ENCODE results near the gene TRPC4.

TRPC4 gene

DNA sequence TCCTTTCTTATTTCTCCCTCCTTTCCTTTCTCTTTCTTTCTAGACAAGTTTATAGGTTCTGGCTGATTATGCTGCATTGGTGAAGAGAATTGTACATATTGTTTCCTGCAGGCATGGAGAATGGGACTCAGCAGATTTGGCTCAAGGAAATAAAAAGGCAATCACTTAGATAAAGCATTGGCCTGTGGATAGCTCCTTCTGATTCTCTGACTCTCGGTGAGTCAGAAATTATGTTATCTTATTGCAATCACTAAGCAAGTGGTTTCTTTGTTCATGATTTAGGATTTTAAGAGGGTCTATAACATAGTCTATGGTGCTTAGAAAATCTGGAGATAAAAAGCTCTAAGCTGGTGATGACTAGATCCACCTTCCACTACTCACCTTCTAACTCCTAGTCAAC is 217.0 kb downstream of the TRPC4 start:
- no peak for DNase-seq

DNA sequence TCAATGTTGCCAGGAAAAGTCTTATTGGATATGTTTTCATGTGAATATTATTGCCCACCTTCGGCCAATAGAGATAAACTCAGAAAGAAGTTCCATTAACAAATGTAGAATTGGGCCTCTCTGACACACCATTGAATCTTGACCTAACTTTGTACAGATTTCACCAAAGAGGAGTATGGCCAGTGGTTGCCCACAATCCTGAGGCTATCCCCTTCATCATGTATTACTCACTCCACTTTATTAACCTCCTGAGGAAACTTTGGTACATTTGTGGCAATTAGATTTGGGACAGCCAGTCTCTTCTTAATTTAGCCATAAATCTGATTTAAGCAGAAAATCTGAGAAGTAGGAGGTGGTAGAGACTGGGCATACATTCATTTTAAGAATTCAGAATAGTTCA is 217.7 kb downstream of the TRPC4 start:
- DNase-seq, result no peak

DNA sequence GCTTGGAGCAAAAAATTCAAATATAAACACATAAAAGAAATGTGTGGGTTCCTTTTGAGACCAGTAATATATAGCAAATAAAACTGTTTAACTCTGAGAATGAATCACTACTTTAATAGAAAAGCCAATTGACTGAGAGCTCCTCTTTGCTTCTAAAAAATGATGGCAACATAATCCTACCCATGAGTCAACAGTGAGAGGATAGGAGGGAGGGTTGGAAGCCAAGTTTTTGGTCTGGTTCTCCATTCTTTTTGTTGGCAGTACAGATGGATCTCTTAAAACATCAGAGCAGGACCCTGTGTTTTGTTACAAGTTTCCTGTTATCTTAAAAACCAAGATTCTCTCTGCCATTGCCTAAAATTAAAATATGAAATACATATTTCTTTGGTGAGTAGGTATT is 221.0 kb downstream of the TRPC4 start:
- DNase-seq, result no peak

DNA sequence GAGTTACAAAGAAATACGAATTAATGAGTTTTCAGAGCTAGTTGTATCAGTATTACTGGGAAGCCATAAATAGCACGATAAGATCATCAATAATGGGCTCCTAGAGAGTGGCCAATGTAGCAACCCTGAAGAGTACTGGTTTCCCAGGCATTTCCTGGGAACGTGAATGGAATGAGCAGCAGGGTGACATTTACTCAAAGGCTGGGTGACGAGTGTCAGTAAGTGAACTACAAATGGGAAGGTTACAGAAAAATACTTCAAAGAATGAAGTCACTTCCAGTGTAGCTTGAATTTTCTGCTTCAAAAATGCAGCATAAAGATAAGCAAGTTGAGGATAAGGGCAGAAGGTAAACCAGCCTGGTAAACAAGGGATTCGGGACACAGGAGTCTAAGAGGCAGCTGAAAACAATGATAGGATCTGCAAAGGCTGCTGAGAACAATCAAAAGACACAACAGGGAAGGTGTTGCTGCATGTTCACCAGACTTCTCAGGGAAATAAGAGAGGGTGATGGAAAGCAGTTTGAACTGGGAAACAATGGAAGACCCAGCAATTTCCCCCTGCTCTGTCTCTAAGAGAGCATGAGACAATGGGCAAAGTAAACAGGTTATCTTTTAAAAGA is 222.4 kb downstream of the TRPC4 start:
- no peak for DNase-seq

DNA sequence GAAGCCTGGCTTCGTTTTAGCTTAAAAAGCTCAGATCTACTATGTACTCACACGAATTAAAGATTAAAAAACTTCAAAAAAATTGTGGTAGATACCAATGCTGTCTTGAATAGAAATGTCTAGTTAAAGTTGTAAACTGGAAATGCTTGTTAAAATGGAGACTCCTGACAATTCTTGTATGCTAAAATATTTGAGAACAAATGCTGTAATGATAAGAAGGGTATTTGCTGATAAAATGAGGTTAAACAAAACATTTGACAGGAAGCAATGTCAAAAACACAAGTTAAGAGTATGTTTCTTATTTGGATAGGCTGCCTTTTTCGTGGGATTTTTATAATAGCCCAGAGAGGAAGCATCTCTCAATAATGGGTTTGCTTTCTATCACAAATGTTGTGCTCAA is 223.0 kb downstream of the TRPC4 start:
- DNase-seq, result no peak

DNA sequence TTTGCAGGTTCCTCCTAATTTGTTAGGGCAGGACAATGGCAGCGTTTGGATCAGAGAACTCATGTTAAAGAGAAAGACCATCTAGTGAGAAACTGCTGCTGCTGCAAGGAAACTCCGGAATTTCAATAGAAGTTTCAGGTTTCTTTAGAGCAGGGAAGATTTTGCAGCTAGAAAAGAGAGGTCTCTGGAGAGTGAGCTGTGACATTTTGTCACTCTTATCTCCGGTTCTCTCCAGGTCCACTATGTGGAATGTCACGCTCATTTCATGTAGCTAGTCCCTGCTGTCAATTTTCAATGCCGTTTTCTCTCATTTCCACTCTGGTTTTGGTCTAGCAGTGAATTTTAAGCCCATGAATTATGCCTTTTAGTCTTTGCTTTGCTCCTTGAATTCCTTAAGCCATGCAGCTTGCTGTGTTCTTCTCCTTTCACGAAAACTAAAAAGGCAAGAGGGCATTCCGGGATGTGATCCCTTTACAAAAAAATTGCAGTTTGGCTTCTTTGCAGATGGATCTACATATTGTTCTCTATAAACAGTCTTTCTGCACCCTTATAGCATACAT is 224.3 kb downstream of the TRPC4 start:
- DNase-seq, result no peak

DNA sequence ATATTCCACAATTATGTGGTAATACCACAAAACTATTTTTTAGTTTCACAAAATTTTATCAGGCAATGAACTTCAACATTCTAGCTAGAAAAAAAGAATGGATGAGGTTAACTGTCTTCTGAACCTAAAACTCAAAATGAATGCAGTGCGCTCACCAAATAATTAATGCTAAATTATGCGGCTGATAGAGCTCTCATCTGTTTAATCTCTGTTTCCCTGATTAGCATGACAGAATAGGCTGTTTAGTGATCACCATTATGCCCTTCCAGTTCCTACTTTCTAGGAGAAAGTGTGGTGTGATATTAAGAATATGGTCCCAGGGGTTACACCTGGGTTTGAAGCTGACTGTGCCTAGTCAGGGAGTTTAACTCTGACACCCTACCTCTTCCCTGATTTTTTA is 228.2 kb downstream of the TRPC4 start:
- DNase-seq, result no peak

DNA sequence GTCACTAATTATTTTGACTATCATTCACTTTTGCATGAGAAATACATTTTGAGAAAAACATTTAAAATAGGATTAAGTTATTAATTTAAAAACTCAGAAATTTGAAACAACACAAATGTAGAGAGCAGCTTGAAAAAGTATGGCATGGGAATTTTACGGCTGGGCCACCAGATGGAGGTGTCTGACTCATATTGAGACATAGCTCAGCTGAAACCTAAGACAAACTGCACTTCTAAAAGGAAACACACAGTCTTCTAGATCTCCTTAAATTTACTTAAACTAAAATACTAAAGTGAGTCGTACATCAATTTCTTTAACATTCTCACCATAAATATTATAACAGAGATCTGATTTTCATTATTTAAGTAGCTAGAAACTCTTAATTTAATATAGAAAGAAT is 229.1 kb downstream of the TRPC4 start:
- DNase-seq, result peak in 1 of 2 experiments; percentile 55

DNA sequence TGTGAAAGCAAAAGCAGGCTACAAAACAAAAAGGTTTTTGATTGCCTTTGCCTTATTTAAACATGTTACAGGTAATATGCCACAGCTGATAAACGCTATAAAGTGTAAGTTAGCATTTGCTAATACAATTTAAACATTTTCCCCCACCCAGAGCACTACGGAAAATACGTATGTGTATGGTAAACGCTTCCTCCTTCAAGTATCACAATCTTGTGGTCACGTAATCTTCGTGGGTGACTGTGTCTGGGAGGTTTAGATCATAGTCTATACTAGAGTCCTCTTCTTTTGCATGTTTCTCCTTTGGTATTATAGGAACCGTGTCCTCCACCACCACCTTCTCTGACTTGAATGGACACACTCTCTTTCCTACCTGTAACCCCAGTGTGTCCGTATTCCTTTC is 232.9 kb downstream of the TRPC4 start:
- no peak for DNase-seq

DNA sequence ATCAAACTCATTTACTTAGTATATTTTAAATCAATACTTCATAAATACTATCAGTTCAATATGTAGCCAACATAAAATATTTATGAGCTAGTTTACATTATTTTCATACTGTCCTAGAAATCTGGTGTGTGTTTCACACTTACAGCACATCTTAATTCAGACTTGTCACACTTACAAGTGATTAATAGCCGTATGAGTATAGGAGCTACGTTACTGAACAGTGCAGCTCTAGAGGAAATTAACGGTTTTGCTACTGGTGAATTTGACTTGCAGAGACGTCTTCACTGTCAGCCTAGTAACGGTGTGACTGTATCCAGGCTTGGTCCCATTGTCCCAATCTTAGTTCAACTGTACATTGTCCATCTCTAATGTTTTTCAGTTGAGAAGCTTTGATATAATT is 237.3 kb downstream of the TRPC4 start:
- DNase-seq, result no peak

DNA sequence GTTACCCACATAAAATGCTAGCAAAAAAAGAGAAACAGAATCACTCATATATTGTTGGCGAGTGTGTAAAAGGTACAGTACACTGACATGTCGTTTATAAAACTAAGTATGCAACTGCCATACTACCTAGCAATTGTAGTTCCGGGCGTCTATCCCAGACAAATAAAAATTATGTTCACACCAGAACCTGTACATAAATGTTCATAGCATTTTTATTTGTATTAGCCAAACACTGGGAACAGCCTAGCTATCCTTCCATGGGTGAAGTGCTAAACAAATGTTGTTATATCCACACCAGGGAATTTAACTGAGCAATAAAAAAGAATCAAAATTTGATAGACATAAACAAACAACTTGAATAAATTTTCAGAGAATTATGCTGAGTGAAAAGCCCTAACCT is 242.1 kb downstream of the TRPC4 start:
- DNase-seq, result no peak

DNA sequence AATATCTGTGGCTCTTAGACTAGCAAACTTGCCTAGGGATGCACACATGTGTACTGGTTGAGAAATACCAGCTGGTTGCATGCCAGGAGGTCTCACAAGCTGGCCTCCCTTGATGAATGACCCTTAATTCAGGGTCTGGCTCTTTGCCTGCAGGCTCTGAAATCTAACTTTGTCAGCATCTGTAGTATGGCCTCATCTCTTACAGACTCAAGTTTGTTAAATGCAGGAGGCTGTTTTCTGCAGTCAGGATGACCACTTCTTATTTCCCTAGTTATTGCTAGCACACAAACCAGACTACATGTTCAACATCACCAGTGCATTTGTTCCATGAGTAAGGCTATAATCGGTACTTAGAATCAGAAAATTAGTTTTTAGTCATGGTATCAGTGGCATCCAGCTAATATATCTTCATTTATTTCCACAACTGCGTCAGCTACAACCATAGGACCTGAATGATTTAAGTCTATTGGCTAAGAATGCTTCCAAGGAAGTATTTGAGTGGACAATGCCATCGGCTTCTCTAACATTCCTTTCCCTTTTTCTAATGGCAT is 247.7 kb downstream of the TRPC4 start:
- DNase-seq, result no peak

DNA sequence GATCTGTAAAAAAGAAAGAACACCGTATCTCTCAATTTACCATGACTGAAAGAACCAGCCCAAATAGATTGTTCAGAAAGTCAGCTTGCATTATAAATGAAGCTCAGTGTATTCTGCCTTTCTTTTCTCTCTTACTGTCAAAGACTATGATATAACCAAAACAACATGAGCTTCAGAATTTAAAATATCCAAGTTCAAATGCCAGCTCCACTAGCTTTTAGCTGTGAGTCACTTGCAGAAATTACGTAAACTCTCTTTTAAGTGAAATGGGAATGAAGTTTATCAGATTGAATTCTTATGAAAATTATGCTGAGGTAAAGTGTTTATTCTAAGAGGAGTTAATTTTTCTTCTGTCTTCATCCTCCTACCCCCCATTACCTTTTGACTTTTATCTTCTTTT is 251.0 kb downstream of the TRPC4 start:
- DNase-seq, result peak in 1 of 2 experiments; percentile 29

DNA sequence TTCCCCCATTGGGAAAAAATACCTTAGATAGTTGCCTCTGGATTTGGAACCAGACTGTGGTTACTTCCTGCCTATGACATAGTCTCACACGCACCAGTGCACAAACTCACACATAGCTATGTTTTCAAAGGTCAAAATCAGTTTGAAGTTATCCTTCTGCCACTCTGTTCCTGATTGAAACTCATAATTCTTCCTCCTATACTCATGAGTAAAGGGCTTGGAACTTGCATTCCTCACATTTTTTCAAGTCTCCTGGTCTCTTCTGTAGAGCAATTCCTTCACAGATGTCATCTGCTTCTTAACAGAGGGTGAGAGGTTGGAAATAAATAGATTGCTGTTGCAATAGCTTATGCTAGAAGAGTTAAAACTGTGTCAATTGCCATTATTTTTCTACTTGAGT is 252.4 kb downstream of the TRPC4 start:
- peak; percentile 54 to 88 for DNase-seq

DNA sequence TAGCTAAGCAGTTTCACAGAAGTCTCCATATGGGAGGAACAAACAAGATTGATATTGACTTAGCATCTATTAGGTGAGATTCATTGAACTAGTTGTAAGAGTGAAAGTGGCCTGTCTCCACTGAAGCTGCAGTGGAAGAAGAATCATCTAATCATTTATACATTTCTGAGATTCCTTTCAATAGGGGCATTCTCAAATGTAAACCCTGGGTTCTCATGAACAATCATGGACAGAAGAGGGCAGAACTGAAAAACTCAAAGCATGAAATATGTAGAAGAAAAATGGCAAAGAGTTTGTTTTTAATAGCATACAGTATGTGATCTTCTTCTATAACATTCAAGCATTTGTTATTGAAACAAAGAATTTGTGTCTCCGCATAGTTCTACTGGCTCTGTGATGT is 253.4 kb downstream of the TRPC4 start:
- peak in 1 of 2 experiments; percentile 33 for DNase-seq

DNA sequence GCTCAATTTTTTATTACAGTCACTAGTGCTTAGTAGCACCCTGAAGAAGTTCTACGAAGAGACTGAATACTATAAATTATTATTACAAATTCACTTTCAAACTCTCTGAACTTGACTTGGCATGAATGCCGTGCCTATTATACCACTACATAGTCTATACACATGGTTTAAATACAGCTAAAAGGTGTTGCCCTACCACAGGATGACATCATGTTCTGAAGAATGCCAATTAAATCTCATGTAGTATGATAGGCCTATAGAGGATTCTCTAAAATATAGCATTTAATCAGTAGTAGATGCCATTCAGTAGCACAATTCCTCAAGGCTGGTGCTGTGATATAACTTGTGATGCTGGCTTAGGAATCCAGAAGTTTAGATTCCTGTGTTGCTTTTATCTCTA is 254.3 kb downstream of the TRPC4 start:
- DNase-seq, result no peak

DNA sequence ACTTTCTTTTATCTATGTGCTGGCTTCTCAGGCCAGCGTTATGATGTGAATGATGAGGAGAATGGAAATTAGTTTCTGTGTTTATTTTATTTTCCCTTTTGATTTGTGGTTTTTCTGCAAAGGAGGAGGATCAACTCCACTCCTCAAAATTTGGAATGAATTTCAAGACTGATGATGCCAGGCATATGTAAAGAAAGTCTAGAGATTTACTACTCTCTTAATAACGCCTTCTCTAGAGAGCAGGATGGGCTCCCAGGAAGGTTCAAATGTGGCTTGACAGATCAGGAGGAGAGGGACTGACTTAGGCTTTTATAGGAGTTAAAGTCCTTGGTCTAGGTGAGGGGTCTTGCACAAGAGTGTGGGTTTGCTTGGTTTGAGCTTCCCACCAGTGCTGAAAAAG is 255.9 kb downstream of the TRPC4 start:
- DNase-seq, result no peak

DNA sequence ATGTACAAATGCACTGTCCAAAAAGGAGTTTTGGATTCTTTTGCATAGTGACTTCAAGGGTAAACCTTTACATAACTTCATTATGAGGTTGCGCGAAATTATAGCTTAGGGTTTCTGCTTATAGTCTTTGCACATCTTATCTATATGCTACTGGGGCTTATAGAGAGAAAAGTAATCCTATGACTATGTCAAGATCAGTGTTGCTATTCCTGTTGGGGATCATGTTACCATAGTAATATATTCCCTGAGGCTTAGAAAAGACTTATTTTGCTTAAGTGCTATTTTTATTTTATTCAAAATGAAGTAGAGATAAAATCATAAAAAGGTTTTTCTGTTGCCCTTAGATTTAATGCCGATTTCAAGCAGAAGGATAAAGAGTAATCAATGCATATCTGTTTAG is 256.3 kb downstream of the TRPC4 start:
- no peak for DNase-seq

DNA sequence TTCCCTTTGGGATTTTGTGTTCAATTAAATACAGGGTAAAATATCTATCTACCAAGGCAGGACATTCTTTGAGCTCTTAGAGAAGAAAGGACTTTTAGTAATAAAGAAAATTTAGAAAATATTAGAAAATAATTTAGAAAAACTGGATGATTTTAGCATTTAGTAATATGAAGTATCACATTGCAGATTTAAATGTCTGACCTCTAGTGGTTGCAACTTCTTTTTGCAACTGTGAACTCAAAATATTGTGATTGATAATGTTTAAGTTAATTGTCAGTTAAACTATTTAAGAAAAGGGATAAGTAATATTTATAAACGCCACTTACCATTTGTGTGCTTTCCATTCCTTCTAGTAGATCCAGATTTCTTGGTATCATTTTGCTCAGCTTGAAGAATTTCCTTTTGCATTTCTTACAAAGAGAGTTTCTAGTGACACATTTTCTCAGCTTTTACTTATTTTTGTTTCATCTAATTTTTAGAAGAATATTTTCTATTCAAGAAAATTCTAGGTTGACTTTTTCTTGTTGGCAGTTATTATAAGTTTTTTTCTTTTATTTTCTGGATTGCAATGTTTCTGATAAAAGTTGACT is 260.7 kb downstream of the TRPC4 start:
- no peak for DNase-seq

DNA sequence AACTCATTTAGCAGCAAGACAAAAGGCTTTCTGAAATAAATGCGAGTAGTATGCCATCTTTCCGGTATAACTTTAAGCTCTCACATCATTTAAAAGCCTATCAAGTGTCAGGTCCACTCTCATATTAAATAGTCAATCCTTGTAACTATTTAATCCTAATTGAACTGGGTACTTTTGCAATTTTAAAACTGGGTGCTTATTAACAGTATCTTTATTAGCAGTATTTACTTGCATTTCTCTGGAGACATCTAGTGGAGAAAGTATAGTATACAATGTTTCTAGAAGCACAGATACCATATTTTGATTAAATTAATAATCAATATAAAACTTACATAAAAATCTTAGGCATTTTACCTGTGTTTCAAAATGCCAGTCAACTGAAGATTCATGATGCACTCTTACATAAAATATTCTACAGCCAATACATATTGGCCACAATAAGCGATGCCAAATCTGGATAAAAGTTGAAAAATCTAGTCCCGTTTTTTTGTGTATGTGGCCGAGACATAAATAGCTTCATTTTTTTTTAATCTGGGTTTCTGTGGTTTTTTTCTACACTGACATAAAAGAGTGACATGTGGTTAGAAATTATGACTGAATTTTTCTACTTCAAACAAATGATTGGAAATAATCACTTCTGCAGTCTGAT is 266.7 kb downstream of the TRPC4 start:
- DNase-seq, result peak in 1 of 2 experiments; percentile 19

DNA sequence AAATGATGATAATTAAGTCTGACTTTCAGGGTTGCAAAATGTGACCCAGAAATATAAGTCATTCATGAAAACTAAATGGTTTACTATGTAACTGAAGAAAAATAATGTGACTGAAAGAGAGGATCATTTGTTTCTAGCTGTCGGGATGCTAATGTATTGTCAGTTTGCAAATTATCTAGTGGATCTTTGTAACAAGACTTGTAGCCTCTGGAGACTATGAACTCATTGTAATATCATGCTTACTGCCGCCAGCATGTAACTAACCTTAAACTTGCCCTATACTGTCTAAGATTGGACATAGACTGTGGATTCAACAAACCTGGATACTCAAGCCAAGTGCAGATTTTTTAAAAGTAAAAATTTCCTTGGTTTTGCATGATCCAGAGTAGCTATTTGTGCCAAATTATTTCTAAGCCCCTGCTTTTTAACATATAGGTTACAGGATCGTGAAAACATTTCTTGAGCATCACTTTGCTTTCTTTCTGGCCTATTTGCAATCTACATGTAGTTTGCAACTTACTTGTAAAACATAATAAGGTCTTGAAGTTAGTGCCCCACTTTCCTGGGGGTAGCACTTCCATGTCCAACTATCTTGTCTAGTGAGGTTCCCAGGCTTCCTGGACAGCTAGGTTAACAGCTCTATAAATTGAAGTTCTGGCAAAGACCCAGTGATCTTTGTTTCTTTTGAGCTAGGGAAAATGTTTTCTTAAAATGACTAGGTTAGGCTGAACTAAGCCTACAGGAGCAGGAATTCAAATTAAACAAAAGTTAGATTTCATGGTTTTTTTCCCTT is 267.7 kb downstream of the TRPC4 start:
- DNase-seq, result no peak

DNA sequence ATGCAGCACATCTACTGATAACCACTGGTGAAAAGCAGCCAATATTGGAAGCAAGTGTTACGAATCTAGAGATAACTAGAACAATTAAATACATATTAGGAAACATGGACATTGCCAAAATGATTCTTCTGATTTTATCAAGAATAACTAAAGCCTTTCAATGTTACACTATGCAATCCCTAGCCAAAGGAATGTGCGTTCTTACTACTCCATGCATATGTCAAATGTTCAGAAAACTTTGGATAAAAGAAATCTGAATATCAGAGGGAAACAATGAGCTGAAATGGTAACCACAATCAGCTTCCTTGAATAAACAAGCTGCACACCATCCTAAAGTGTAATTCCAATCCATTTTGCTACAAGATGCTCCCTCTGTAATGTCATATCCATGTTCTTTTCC is 270.1 kb downstream of the TRPC4 start:
- no peak for DNase-seq

DNA sequence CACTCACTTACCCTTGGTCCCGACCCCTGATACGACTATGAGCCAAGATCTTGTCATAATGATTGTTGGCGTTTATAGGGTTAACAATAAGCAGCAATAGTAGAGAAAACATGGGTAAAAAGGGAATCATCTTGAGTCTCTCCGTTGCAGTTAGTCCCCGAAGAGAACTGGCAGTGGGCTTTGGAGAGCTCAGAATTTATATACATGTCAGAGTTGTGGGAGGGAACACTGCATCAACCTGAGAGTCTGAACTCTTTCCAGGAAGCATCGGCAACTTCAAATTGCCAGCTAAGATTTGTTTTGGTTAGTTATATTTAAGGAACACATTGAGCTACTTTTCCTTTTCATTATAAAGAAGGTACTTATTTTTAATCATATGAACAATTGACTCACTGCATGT is 271.0 kb downstream of the TRPC4 start, which contains the start of gene POSTN:
TSS of gene POSTN (minus strand) at position 172 of the 400 bp plus-strand sequence. CDS start at position 130, 42 bp downstream.
- DNase-seq, result no peak
